IMR-90 (cell line): ENCODE measurements around the gene LYZL2. TPM values are rescaled to one million over a fixed set of nuclear protein-coding genes. Genes with fewer than 3 reads are reported as not detected.

Experiments
- ATAC-seq: fragments of 200-7000 bp; cut with Tn5 transposase; 2 replicates; pipeline ENCODE4 v1.9.1; 2020; ENCODE audit warnings: low read depth, mild to moderate bottlenecking, moderate library complexity
- BruUV-seq: library from RNA; stranded (reverse); fragments of 400-500 nt; replicated peaks from 2 replicates; lab custom pipeline; 2021; lab: Mats Ljungman, UMichigan
- CTCF ChIA-PET: fragments of 300-600 bp; formaldehyde crosslinking; extraction: SDS; loops from one replicate; lab custom pipeline; 2021; ENCODE audit warnings: antibody characterized with exemption; lab: Yijun Ruan, JAX
- POLR2A ChIA-PET: fragments of 300-600 bp; sonication (Branson Sonifier 250); formaldehyde crosslinking; loops from one replicate; lab custom pipeline; 2022; ENCODE audit warnings: antibody characterized with exemption; ENCODE audit not compliant: unreplicated experiment; lab: Charles Lee
- DNase-seq: peaks from one replicate; pipeline ENCODE4 v3.0.0; 2013
- H2AFZ ChIP-seq: replicated peaks from 2 replicates; pipeline ENCODE3; 2013; ENCODE audit warnings: low read length, mild to moderate bottlenecking; ENCODE audit not compliant: poor library complexity
- H2AK5ac ChIP-seq: 2 replicates; pipeline ENCODE4 v1.6.1; 2013; ENCODE audit warnings: low read depth, low read length, inconsistent platforms
- H2AK9ac ChIP-seq: replicated peaks from 2 replicates; pipeline ENCODE3; 2013; ENCODE audit warnings: mild to moderate bottlenecking, low read depth, low read length, moderate library complexity; ENCODE audit not compliant: poor library complexity
- H2BK120ac ChIP-seq: 2 replicates; pipeline ENCODE4 v1.6.1; 2013; ENCODE audit warnings: low read depth, low read length, inconsistent platforms
- H2BK15ac ChIP-seq: 3 replicates; pipeline ENCODE4 v1.6.1; 2013; ENCODE audit warnings: low read depth, low read length, inconsistent platforms
- H2BK20ac ChIP-seq: 2 replicates; pipeline ENCODE4 v1.6.1; 2013; ENCODE audit warnings: low read depth, mild to moderate bottlenecking, inconsistent platforms, low read length, moderate library complexity
- H2BK5ac ChIP-seq: 2 replicates; pipeline ENCODE4 v1.6.1; 2013; ENCODE audit warnings: mild to moderate bottlenecking, low read depth, low read length, inconsistent platforms; ENCODE audit not compliant: poor library complexity, severe bottlenecking
- H3K14ac ChIP-seq: replicated peaks from 2 replicates; pipeline ENCODE4 v1.6.1; 2013; ENCODE audit warnings: low read depth, low read length, inconsistent platforms
- H3K18ac ChIP-seq: 2 replicates; pipeline ENCODE4 v1.6.1; 2013; ENCODE audit warnings: low read depth, low read length, control low read depth
- H3K23ac ChIP-seq: 2 replicates; pipeline ENCODE4 v1.6.1; 2013; ENCODE audit warnings: low read depth, low read length, inconsistent platforms
- H3K27ac ChIP-seq: 2 replicates; pipeline ENCODE4 v1.5.1; 2013; ENCODE audit warnings: mild to moderate bottlenecking, control low read depth, low read length; ENCODE audit not compliant: insufficient read depth
- H3K27me3 ChIP-seq: 2 replicates; pipeline ENCODE4 v1.6.1; 2013; ENCODE audit warnings: low read length; ENCODE audit not compliant: control insufficient read depth, insufficient read depth
- H3K36me3 ChIP-seq: 2 replicates; pipeline ENCODE4 v1.6.1; 2013; ENCODE audit warnings: low read length, mixed read lengths; ENCODE audit not compliant: control insufficient read depth, insufficient read depth
- H3K4ac ChIP-seq: 2 replicates; pipeline ENCODE4 v1.6.1; 2013; ENCODE audit warnings: low read depth, low read length, inconsistent platforms
- H3K4me1 ChIP-seq: 2 replicates; pipeline ENCODE4 v1.6.1; 2013; ENCODE audit warnings: low read length, mixed read lengths; ENCODE audit not compliant: control insufficient read depth, insufficient read depth
- H3K4me2 ChIP-seq: 2 replicates; pipeline ENCODE4 v1.6.1; 2013; ENCODE audit warnings: low read depth, mild to moderate bottlenecking, control low read depth, low read length, moderate library complexity
- H3K4me3 ChIP-seq: 2 replicates; pipeline ENCODE4 v1.5.1; 2013; ENCODE audit warnings: low read depth, mild to moderate bottlenecking, control low read depth, low read length, moderate library complexity; ENCODE audit not compliant: insufficient read depth
- H3K56ac ChIP-seq: 2 replicates; pipeline ENCODE4 v1.6.1; 2013; ENCODE audit warnings: low read length, inconsistent platforms; ENCODE audit not compliant: insufficient read depth; ENCODE audit errors: extremely low read depth
- H3K79me1 ChIP-seq, 2 experiments: 2 replicates each; pipeline ENCODE4 v1.6.1; 2013; ENCODE audit warnings: low read length in 2 of 2, inconsistent platforms in 1 of 2, low read depth in 1 of 2
- H3K9ac ChIP-seq: 2 replicates; pipeline ENCODE4 v1.6.1; 2013; ENCODE audit warnings: low read depth, low read length, control low read depth
- H3K9me1 ChIP-seq: 2 replicates; pipeline ENCODE4 v1.6.1; 2013; ENCODE audit warnings: low read length, inconsistent platforms; ENCODE audit not compliant: insufficient read depth
- H3K9me3 ChIP-seq: 2 replicates; pipeline ENCODE4 v1.6.1; 2013; ENCODE audit warnings: low read length; ENCODE audit not compliant: control insufficient read depth, insufficient read depth
- H4K20me1 ChIP-seq: 2 replicates; pipeline ENCODE4 v1.6.1; 2013; ENCODE audit warnings: low read length, inconsistent platforms; ENCODE audit not compliant: insufficient read depth
- H4K5ac ChIP-seq: 2 replicates; pipeline ENCODE4 v1.6.1; 2013; ENCODE audit warnings: mild to moderate bottlenecking, low read depth, low read length, control low read depth
- H4K8ac ChIP-seq, 2 experiments: 2 replicates each; pipeline ENCODE4 v1.6.1; 2013; ENCODE audit warnings: low read depth in 2 of 2, low read length in 2 of 2, control low read depth in 1 of 2, inconsistent platforms in 1 of 2
- H4K91ac ChIP-seq: 2 replicates; pipeline ENCODE4 v1.6.1; 2013; ENCODE audit warnings: low read depth, low read length, inconsistent platforms; ENCODE audit not compliant: insufficient read depth
- BHLHE40 ChIP-seq: fragments of 150-350 bp; IDR thresholded peaks from 2 replicates; pipeline ENCODE4 v1.6.1; 2016; ENCODE audit warnings: mild to moderate bottlenecking, low read depth, low read length
- CEBPB ChIP-seq: IDR thresholded peaks from 2 replicates; pipeline ENCODE4 v1.6.1; 2012; ENCODE audit warnings: low read depth, low read length, improper control_type of control experiment
- ELK1 ChIP-seq: fragments of 150-350 bp; IDR thresholded peaks from 2 replicates; pipeline ENCODE4 v1.6.1; 2016; ENCODE audit warnings: low read depth, mild to moderate bottlenecking, low read length, moderate library complexity, borderline replicate concordance
- FOS ChIP-seq: fragments of 150-350 bp; IDR thresholded peaks from 2 replicates; pipeline ENCODE4 v1.6.1; 2016; ENCODE audit warnings: low read depth, low read length
- MAFK ChIP-seq: IDR thresholded peaks from 2 replicates; pipeline ENCODE4 v1.6.1; 2012; ENCODE audit warnings: low read depth, low read length, improper control_type of control experiment
- MAZ ChIP-seq: IDR thresholded peaks from 2 replicates; pipeline ENCODE4 v1.6.1; 2012; ENCODE audit warnings: low read depth, mild to moderate bottlenecking, low read length, improper control_type of control experiment, moderate library complexity, borderline replicate concordance
- MXI1 ChIP-seq: IDR thresholded peaks from 2 replicates; pipeline ENCODE4 v1.6.1; 2012; ENCODE audit warnings: low read depth, mild to moderate bottlenecking, low read length, moderate library complexity, borderline replicate concordance
- NFE2L2 ChIP-seq: fragments of 150-350 bp; IDR thresholded peaks from 2 replicates; pipeline ENCODE4 v1.6.1; 2016; ENCODE audit warnings: low read depth, mild to moderate bottlenecking, low read length
- RAD21 ChIP-seq: IDR thresholded peaks from 2 replicates; pipeline ENCODE4 v1.6.1; 2012; ENCODE audit warnings: low read length, improper control_type of control experiment
- RCOR1 ChIP-seq: IDR thresholded peaks from 2 replicates; pipeline ENCODE4 v1.6.1; 2012; ENCODE audit warnings: mild to moderate bottlenecking, low read length, improper control_type of control experiment; ENCODE audit not compliant: insufficient replicate concordance
- RFX5 ChIP-seq: IDR thresholded peaks from 2 replicates; pipeline ENCODE4 v1.8.0; 2012; ENCODE audit warnings: low read depth, mild to moderate bottlenecking, low read length, moderate library complexity
- SMC3 ChIP-seq: fragments of 150-350 bp; IDR thresholded peaks from 2 replicates; pipeline ENCODE4 v1.6.1; 2016; ENCODE audit warnings: low read depth, mild to moderate bottlenecking, antibody characterized with exemption, low read length, moderate library complexity
- WGBS, 2 experiments: methylation state at CpG; one replicate each; pipeline versions ENCODE4 v1.1.5 to v1.1.7; 2013; ENCODE audit warnings: missing lambda C conversion rate in 2 of 2; ENCODE audit not compliant: insufficient read length in 1 of 2; ENCODE audit errors: extremely low coverage in 2 of 2; 5-methylcytosine and 5-hydroxymethylcytosine counted together
- dilution Hi-C: fragments of 300-500 bp; cut with HindIII; formaldehyde crosslinking; loops from one replicate; pipeline ENCODE4 v1.14.3; 2018; ENCODE audit warnings: low sequenced_read_pairs; ENCODE audit not compliant: unreplicated experiment
- in situ Hi-C: fragments of 300-500 bp; cut with MboI; formaldehyde crosslinking; loops from 3 replicates; pipeline ENCODE4 v1.14.3; 2019; ENCODE audit warnings: low sequenced_read_pairs, inconsistent platforms, mixed read lengths
- intact Hi-C: fragments of 100-400 bp; cut with micrococcal nuclease; formaldehyde crosslinking; loops from 2 replicates; pipeline ENCODE4 v1.10.0; 2022
- polyA plus RNA-seq, 3 experiments: library from polyadenylated mRNA; depleted of rRNA; stranded (reverse); fragments of >200 nt; gene quantifications; 2 replicates each; pipeline ENCODE4 v1.2.3, GENCODE V29; 2012; ENCODE audit warnings: low replicate concordance in 1 of 3
- total RNA-seq: library from RNA; depleted of rRNA; stranded (reverse); fragments of >200 nt; gene quantifications from 2 replicates; pipeline ENCODE4 v1.2.3, GENCODE V29; 2012
- TF ChIP-seq, protein P1 (sequence below): conservative IDR thresholded peaks from 2 replicates; pipeline ENCODE4 v1.5.1; 2012; ENCODE audit warnings: mild to moderate bottlenecking, low read depth, low read length, improper control_type of control experiment

The LYZL2 gene
- total and polyA plus RNA-seq, 2 of the 4 experiments (the other 2 are of a cell fraction): not detected

DNA sequence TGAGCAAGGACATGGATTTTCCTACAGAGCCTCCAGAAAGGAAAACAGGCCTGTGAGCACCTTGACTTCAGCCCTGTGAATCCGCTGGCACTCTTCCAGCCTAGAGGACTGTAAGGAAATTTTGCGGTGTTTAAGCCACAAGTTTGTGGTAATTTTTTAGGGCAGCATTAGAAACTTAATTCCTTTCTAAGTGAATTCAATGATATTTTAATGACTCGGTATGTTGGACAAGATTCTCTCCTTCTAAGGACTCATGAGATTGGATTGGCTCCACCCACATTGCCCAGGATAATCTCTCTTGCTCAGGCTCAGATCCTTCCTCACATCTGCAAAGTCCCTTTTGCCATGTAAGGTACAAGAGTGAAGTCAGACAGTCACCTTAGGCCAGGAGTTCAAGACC, 4.5 kb downstream of the LYZL2 start:
- Histone ChIP-seq H2AK9ac (no peak overlapping the region), H3K36me3 (no peaks in the 10 kb centered on the region), H3K4me3 (no peak overlapping the region), H3K4ac (no peak overlapping the region), H3K4me1 (no peaks in the 10 kb centered on the region), H2AK5ac (no peak overlapping the region), H2BK5ac (no peak overlapping the region), H3K4me2 (no peak overlapping the region), H3K27me3 (no peaks in the 10 kb centered on the region), H3K79me1 (no peaks in the 10 kb centered on the region), H3K9me1 (no peaks in the 10 kb centered on the region), H2BK20ac (no peak overlapping the region), H4K8ac (peak overlapping the region in 1 of 2 experiments; percentile 27; a peak in 1 of 4 replicates), H4K5ac (no peak overlapping the region), H3K9ac (no peak overlapping the region), H2BK15ac (no peak overlapping the region), H3K23ac (no peak overlapping the region), H3K9me3 (no peaks in the 10 kb centered on the region), H4K91ac (no peak overlapping the region), H3K14ac (no peak overlapping the region), H3K18ac (no peak overlapping the region), H4K20me1 (no peaks in the 10 kb centered on the region), H3K27ac (no peak overlapping the region), H3K56ac (no peak overlapping the region), H2BK120ac (no peak overlapping the region), H2AFZ (no peak overlapping the region)
- POLR2A ChIA-PET: no interaction called here
- WGBS, 2 experiments: no CpG with 5 or more reads among the region's 3 CpGs
- in situ Hi-C loops (loop anchor here (10.0 kb wide), 1 partner anchor 1330 kb away; no protein-coding TSS in a partner anchor), intact Hi-C loops (no loop called here), dilution Hi-C loops (no loop called here)
- ATAC-seq: peak; percentile 52; the same call in 1 of the 2 replicates
- TF ChIP-seq ELK1: no peak
- no peak for TF ChIP-seq RFX5
- TF ChIP-seq NFE2L2: no peak
- no peak for TF ChIP-seq RAD21
- no peak for TF ChIP-seq BHLHE40
- TF ChIP-seq FOS: no peak
- TF ChIP-seq MXI1: no peak
- TF ChIP-seq, protein P1, sequence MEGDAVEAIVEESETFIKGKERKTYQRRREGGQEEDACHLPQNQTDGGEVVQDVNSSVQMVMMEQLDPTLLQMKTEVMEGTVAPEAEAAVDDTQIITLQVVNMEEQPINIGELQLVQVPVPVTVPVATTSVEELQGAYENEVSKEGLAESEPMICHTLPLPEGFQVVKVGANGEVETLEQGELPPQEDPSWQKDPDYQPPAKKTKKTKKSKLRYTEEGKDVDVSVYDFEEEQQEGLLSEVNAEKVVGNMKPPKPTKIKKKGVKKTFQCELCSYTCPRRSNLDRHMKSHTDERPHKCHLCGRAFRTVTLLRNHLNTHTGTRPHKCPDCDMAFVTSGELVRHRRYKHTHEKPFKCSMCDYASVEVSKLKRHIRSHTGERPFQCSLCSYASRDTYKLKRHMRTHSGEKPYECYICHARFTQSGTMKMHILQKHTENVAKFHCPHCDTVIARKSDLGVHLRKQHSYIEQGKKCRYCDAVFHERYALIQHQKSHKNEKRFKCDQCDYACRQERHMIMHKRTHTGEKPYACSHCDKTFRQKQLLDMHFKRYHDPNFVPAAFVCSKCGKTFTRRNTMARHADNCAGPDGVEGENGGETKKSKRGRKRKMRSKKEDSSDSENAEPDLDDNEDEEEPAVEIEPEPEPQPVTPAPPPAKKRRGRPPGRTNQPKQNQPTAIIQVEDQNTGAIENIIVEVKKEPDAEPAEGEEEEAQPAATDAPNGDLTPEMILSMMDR: no peak
- TF ChIP-seq SMC3: no peak
- TF ChIP-seq CEBPB: no peak
- TF ChIP-seq RCOR1: no peak
- TF ChIP-seq MAFK: no peak
- no peak for TF ChIP-seq MAZ
- CTCF ChIA-PET: no interaction called here
- DNase-seq: peak; percentile 60
- BruUV-seq: no TSS peak
